ENCODE results near the gene PCTP.
A peak's percentile ranks its signal among the peaks of the same experiment; 100 is the strongest.

PCTP gene

GRCh38 chr17:55750750-55751657, at the start of gene PCTP:
PCTP (plus strand) TSS chr17:55751051; CDS start chr17:55751104, 53 bp downstream.
- DNase-seq: peak; percentile 84 to 87

DNA sequence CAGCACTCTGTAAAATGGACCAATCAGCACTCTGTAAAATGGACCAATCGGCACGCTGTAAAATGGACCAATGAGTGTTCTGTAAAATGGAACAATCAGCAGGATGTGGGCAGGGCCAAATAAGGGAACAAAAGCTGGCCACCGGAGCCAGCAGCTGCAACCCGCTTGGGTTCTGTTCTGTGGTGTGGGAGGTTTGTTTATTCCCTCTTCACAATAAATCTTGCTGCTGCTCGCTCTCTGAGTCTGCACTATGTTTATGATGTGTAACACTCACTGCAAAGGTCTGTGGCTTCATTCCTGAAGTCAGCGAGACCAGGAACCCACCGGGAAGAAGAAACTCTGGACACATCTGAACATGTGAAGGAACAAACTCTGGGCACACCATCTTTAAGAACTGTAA, 48.7 kb upstream of the PCTP start:
- DNase-seq: no peak

DNA sequence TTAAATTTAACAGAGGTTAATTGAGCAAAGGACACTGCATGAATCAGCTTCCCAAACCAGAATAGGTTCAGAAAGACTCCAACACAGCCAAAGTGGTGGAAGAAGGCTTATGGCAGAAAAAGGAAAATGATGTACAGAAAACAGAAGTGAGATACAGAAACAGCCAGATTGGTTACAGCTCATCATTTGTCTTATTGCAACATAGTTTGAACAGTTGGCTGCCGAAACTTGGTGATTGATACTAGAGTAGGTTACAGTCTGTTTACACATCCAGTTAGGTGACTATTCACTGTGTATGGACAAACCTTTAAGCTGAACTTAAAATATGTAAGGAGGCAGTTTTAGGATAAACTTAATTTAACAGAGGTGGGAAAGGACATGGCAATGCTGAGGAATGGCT, 46.5 kb upstream of the PCTP start:
- DNase-seq: no peak

GRCh38 chr17:55705847-55706246, 45.0 kb upstream of the PCTP start:
- DNase-seq: no peak

- DNase-seq: no peak
These were observed 43.8 kb upstream of the PCTP start for GRCh38 chr17:55706808-55707773.

GRCh38 chr17:55708175-55708974, 42.5 kb upstream of the PCTP start:
- DNase-seq: no peak

GRCh38 chr17:55709440-55709839, 41.4 kb upstream of the PCTP start:
- no peak for DNase-seq

- no peak for DNase-seq
These were observed 40.9 kb upstream of the PCTP start for GRCh38 chr17:55709984-55710383.

DNA sequence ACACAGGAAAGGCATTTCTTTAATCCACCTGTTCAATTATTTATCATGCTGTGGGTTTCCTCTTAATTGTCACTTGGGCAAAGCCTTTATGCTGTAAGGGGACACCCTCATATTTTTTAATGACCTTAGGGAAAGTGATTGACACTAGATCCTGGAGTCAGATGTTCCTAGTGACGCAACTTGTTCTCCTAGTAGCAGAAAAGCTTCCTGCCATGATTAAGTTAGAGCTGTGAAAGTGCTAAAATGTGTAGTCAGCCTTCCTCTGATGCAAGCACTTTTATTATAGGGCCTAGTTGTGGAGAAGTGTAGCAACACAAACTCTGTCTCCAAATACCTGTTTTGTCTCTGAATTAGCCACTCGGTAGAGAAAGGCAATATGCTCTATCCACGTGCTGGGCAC, 40.4 kb upstream of the PCTP start:
- no peak for DNase-seq

GRCh38 chr17:55710829-55711496, 39.9 kb upstream of the PCTP start:
- DNase-seq: no peak

- DNase-seq: no peak
These were observed 33.4 kb upstream of the PCTP start for GRCh38 chr17:55717432-55717831.

DNA sequence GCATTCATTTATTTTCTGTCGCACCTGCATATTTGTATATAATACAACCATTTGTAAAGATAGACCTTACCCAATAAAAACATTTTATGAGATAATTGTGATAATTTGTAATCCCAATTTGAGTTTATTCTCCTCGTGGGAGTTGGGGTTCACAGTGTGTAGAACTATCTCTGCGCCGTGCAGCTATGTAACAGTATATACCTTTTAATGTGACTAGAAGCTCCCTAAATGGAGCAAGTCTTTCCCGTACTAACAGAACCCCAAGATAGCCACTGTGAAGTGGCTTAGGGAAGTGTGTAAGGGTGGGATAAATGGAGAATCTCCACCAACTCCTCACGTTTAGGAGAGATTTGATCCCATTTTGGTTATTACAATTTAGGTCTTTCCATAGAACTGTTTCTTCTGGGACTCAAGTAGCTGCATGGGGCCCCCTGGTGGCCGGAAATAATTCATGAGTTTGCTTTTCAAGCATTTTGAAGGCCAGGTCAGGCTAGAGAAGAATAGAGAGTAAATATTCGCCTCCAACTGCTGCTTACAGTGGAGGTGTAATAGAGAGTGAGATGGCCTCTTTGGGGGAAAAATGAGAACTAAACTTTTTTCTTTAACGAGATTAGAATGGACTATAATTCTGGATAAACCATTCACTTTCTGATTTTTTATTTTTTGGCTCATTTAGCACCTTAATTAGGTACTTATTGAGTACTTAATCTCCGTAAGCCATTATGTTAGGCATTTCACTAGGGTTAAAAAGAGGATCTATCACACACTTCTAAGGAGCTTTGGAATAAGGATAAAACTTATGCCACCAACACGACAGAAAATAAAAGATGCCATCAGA, 32.7 kb upstream of the PCTP start:
- DNase-seq: peak; percentile 48 to 54

- no peak for DNase-seq
These were observed 29.7 kb upstream of the PCTP start for GRCh38 chr17:55720919-55721836.

DNA sequence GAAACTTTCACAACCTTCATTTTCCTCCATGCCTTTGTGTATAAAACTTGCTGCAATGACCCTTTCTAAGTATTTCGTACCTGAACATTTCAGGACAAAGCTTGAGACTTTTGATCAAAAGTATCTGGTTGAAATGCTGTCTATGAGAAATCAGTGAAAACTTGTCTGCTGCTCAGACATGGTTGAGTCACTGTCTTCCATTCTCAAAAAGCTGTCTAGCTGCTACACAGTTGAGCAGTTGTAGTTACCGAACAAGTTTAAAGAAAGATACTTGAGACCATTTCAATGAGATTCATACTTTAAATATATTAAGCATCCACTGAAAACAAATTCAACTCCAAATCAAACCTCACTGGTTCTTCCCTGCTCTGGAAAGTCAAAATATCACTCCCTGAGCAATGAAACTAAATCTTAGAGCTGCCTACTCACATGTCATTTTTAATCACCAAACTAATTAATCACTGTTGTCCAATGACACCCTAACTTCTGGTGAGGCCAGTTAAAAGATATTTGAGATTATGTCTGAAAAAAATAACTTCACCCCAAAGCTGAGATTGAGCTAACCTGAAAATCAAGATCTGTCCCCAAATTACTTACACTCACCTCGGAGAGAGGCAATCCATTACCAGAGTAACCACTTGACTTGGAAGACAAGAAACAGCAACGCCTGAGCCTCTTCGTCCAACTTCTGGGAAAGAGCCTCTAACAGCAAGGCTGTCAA, 28.7 kb upstream of the PCTP start:
- no peak for DNase-seq

DNA sequence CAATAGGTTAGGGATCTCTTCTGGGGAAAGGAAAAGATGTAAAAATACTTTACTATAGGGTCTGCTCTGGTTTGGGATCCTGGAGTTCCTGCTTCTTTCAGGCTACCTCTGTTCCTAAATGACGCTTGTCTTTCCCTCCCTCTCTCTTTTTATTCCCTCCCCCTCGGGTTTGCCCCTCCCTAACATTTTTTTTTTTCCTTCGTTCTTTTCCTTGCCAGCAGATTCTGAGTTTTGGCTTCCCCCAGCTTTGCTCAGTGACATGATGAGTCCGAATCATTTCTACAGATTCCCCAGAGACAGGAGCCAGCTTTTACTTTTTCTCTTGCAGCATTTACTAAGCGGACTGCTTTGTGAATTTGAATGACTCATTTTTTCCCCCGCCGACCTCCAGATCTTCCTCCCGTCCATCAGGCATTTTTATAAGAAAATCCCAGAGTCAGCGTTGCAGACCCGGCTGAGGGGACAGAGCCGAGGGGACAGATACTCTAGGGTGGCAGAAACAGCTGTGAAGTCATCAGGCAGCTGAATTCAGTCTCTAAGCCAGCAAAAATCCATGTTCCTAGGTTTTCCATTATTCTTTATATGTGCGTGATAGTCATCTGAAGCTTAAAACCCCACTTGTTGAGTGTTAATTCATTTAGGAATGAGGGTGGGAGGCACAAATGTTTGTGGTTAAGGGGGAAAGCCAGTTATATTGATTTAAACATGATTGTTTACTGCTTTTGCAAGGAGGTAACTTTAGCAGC, 27.9 kb upstream of the PCTP start, which contains the start of gene TMEM100:
TMEM100 (minus strand) TSS at position 123 of the 746 bp plus-strand sequence. CDS start 1,794 bp downstream, outside the sequence.
- no peak for DNase-seq

GRCh38 chr17:55723488-55723848, 27.4 kb upstream of the PCTP start:
- no peak for DNase-seq

DNA sequence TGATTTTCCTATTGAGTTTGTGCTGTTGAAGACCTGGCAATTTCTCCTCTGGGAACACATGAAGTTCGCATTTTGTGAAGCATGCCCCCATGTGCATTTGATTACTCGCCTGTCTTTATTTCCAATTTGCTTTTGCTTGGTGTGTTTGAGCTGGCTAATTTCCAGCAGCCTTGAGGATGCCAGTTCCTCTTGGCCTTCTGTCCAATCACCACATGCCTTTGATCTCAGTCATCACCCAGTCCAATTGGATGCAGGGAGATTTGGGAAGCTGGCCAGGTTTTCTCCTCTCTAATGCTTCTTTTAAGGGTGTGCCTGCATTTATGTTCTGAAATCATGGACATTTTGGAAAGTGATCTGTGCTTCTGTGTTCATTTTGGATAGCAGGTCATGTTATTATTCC, 24.4 kb upstream of the PCTP start:
- no peak for DNase-seq

- no peak for DNase-seq
These were observed 23.6 kb upstream of the PCTP start for GRCh38 chr17:55727275-55727674.

- no peak for DNase-seq
These were observed 22.9 kb upstream of the PCTP start for GRCh38 chr17:55727920-55728319.
